Chondrocyte (in vitro differentiated cells): ENCODE measurements around the gene RAD9B. TPM values are rescaled to one million over a fixed set of nuclear protein-coding genes. Genes with fewer than 3 reads are reported as not detected.

ENCODE experiments used
- DNase-seq: peaks from one replicate; pipeline ENCODE4 v3.0.0; 2021; ENCODE audit warnings: mixed read lengths, low spot score
- H3K27ac Mint-ChIP-seq: one replicate; pipeline ENCODE4 v1.8.0; 2021; ENCODE audit warnings: mild to moderate bottlenecking, moderate library complexity, mixed read lengths; ENCODE audit not compliant: unreplicated experiment
- H3K27me3 Mint-ChIP-seq: 2 replicates; pipeline ENCODE4 v1.8.0; 2021; ENCODE audit warnings: low read depth, mixed read lengths
- H3K36me3 Mint-ChIP-seq: 2 replicates; pipeline ENCODE4 v1.8.0; 2021; ENCODE audit warnings: low read depth, mixed read lengths
- H3K4me1 Mint-ChIP-seq: 2 replicates; pipeline ENCODE4 v1.8.0; 2021; ENCODE audit warnings: low read depth, mild to moderate bottlenecking, mixed read lengths
- H3K4me3 Mint-ChIP-seq: one replicate; pipeline ENCODE4 v1.8.0; 2021; ENCODE audit warnings: mild to moderate bottlenecking, moderate library complexity, mixed read lengths; ENCODE audit not compliant: unreplicated experiment
- H3K9me3 Mint-ChIP-seq: 2 replicates; pipeline ENCODE4 v1.8.0; 2021; ENCODE audit warnings: low read depth, mixed read lengths
- total RNA-seq: library from RNA; stranded (reverse); gene quantifications from 3 replicates; pipeline ENCODE4 v1.2.1, GENCODE V29; 2021
- TF ChIP-seq, protein P1 (sequence below): fragments of 200-600 bp; sonication (generic); IDR thresholded peaks from 2 replicates; pipeline ENCODE4 v1.5.0; 2021; ENCODE audit warnings: antibody characterized with exemption, mild to moderate bottlenecking, moderate library complexity

Gene RAD9B
- total RNA-seq, 1 donor from 2014 or later, result 0.27 TPM

DNA sequence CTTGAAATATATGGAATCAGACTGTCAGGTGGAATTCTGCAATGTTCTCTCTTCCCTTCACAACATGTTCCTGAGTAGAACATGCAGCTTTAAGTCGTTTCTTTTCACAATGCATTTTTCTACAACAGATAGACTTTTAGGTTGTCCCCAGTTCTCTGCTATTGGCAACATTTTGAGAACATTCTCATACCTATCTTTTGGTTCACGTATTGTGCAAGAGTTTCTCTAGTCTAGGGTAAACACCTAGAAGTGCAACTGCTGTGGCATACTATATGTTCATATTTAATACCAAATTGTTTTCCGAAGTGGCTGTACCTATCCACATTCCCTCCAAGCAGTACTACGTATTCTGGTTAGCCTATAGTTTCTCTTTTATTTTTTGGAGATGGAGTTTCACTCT, 48.9 kb downstream of the RAD9B start:
- peaks cover 44% of the 10 kb centered on the region for H3K4me1 Mint-ChIP-seq
- H3K27ac Mint-ChIP-seq, result no peak overlapping the region
- H3K27me3 Mint-ChIP-seq, result no peaks in the 10 kb centered on the region
- H3K9me3 Mint-ChIP-seq, result no peaks in the 10 kb centered on the region
- no peak overlapping the region for H3K4me3 Mint-ChIP-seq
- TF ChIP-seq, protein P1, sequence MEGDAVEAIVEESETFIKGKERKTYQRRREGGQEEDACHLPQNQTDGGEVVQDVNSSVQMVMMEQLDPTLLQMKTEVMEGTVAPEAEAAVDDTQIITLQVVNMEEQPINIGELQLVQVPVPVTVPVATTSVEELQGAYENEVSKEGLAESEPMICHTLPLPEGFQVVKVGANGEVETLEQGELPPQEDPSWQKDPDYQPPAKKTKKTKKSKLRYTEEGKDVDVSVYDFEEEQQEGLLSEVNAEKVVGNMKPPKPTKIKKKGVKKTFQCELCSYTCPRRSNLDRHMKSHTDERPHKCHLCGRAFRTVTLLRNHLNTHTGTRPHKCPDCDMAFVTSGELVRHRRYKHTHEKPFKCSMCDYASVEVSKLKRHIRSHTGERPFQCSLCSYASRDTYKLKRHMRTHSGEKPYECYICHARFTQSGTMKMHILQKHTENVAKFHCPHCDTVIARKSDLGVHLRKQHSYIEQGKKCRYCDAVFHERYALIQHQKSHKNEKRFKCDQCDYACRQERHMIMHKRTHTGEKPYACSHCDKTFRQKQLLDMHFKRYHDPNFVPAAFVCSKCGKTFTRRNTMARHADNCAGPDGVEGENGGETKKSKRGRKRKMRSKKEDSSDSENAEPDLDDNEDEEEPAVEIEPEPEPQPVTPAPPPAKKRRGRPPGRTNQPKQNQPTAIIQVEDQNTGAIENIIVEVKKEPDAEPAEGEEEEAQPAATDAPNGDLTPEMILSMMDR, result no peak
- peaks cover 4% of the 10 kb centered on the region for H3K36me3 Mint-ChIP-seq
- DNase-seq, result no peak

Other genes with a start within 250 kb of the RAD9B start
- gene ATP2A2, start 221.1 kb upstream of the RAD9B start, total RNA-seq, result 163 to 218 TPM (median 216 TPM) in 3 replicates
- 32.7 to 50.3 TPM (median 35.4 TPM) in 3 replicates for gene ANAPC7, start 98.6 kb upstream of the RAD9B start, total RNA-seq
- 219 to 248 TPM (median 226 TPM) in 3 replicates for gene ARPC3, start 52.0 kb upstream of the RAD9B start, total RNA-seq
- gene GPN3, start 34.1 kb upstream of the RAD9B start, total RNA-seq, result 13.2 to 16.7 TPM (median 15.3 TPM) in 3 replicates
- 5.8 to 6.8 TPM (median 6.0 TPM) in 3 replicates for gene FAM216A, start 33.5 kb upstream of the RAD9B start, total RNA-seq
- 83.0 to 93.9 TPM (median 90.4 TPM) in 3 replicates for gene VPS29, start 220 bp upstream of the RAD9B start, total RNA-seq
- 10.9 to 15.3 TPM (median 13.9 TPM) in 3 replicates for gene PPTC7, start 81.0 kb downstream of the RAD9B start, total RNA-seq
- 32.9 to 55.1 TPM (median 37.1 TPM) in 3 replicates for gene TCTN1, start 111.8 kb downstream of the RAD9B start, total RNA-seq
- gene HVCN1, start 186.8 kb downstream of the RAD9B start, total RNA-seq, result 1.2 to 1.3 TPM (median 1.2 TPM) in 3 replicates
- gene PPP1CC, start 240.6 kb downstream of the RAD9B start, total RNA-seq, result 71.8 to 91.4 TPM (median 82.5 TPM) in 3 replicates